Measurements from ENCODE around the gene COPS3. TPM values are rescaled to one million over a fixed set of nuclear protein-coding genes. Genes with fewer than 3 reads are reported as not detected.

Gene COPS3
- total and polyA plus RNA-seq, 7 donors, result 99.8 to 164 (median 140) TPM

DNA sequence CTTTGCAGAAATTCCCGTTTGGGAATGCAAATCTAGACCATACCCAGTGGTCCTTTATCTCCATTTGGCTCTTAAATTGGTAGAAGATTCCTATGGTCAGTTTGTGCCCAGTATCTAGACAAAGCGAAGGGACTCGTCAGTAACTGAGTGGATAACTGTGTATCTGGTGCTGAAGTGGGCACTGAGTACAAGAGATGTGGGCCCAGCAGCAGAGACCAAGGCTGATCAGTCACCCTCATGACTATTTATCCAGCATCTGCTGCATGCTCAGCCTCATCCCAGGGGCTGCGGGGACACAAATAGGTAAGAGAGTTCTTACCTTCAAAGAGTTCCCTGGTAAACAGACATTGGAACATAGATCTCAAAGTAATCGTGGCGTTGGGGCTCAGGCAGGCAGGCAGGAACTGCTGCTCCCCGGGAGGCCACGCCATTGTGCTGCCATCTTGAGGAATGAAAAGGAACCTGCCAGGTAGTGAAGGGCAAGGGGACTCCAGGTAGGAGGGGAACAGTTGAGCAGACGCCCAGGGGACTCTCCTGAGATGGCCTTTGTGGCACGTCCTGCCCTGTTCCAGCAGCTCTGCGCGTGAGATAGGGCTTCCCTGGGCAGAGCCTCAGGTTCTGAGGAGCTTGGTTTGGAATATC lies 32.4 kb upstream of the COPS3 start:
- peaks cover 0 to 15% of the 10 kb centered on the region in 2 donors for H3K36me3 ChIP-seq (ENCODE audit: insufficient read depth in 1 of 2, low read depth in 1 of 2)
- H3K27ac ChIP-seq, result no peak overlapping the region
- H3K4me1 ChIP-seq, result no peaks in the 10 kb centered on the region
- intact Hi-C loops (cut with DNase I), result loop anchor here in 1 of 2 donors (5.0 kb wide), 1 partner anchor 311 kb away; no protein-coding TSS in a partner anchor
- whole genome bisulfite sequencing, 3 donors, result 69 to 76% (median 69%) methylated on average over 12 of the region's 12 CpGs
- ATAC-seq, result peak; percentile 44 to 74 (median 67)
- peak; percentile 44 for TF ChIP-seq CTCF (IDR thresholded peaks at IDR 0.05)
- no peaks in the 10 kb centered on the region for H3K9me3 ChIP-seq
- H3K4me3 ChIP-seq, result no peak overlapping the region
- DNase-seq, result peak in 1 of 2 donors; percentile 64
- H3K27me3 ChIP-seq (ENCODE audit: insufficient read depth in 3 of 3, low read length in 2 of 3), result no peaks in the 10 kb centered on the region

- no peak for DNase-seq
- Histone ChIP-seq H3K9me3 (no peaks in the 10 kb centered on the region), H3K4me1 (no peaks in the 10 kb centered on the region), H3K27ac (no peak overlapping the region), H3K4me3 (no peak overlapping the region), H3K36me3 (ENCODE audit: insufficient read depth in 1 of 2, low read depth in 1 of 2) (peaks cover 0 to 12% of the 10 kb centered on the region in 2 donors), H3K27me3 (ENCODE audit: insufficient read depth in 3 of 3, low read length in 2 of 3) (no peaks in the 10 kb centered on the region)
- no peak for ATAC-seq
- TF ChIP-seq CTCF (IDR thresholded peaks at IDR 0.05), result no peak
- intact Hi-C loops (cut with DNase I), result no loop called here
- WGBS, 3 donors, result 89 to 100% (median 95%) methylated on average over 1 of the region's 1 CpG
Measured at GRCh38 chr17:17309356-17309755, 28.3 kb upstream of the COPS3 start.

DNA sequence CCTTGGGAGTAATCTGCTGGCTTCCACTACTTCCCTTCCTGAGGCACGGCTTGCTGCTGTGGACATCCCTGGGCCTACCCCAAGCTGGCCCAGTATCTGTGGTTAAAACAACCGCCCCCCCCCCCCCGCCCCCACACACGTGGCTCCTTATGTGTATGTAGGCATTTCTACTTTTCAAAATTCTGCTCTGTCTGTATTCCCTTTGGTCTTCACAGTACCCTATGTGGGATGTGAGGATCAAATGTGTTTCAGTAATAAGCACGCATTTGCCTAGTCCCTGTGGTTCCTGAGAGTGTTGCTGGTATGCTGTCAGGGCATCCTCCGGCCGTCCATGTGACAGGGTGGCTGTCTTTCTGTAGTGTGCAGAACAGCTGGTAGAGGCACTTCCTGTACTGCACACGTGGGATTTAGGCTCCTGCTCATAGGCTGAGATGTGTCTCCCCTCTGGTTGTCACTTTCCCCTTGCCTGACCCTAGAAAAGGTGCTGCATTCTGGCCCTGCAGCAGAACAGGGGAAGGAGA lies 24.3 kb upstream of the COPS3 start:
- 48 to 66% (median 51%) methylated on average over 8 of the region's 8 CpGs for WGBS, 3 donors
- DNase-seq, result no peak
- peaks cover 0 to 12% of the 10 kb centered on the region in 2 donors for H3K36me3 ChIP-seq (ENCODE audit: insufficient read depth in 1 of 2, low read depth in 1 of 2)
- no peak overlapping the region for H3K27ac ChIP-seq
- peaks cover 0 to 2% (median 0%) of the 10 kb centered on the region in 3 donors for H3K27me3 ChIP-seq (ENCODE audit: insufficient read depth in 3 of 3, low read length in 2 of 3)
- intact Hi-C loops (cut with DNase I), result no loop called here
- H3K4me3 ChIP-seq, result no peak overlapping the region
- H3K9me3 ChIP-seq, result no peaks in the 10 kb centered on the region
- no peak for TF ChIP-seq CTCF (IDR thresholded peaks at IDR 0.05)
- peaks cover 3% of the 10 kb centered on the region for H3K4me1 ChIP-seq
- no peak for ATAC-seq

DNA sequence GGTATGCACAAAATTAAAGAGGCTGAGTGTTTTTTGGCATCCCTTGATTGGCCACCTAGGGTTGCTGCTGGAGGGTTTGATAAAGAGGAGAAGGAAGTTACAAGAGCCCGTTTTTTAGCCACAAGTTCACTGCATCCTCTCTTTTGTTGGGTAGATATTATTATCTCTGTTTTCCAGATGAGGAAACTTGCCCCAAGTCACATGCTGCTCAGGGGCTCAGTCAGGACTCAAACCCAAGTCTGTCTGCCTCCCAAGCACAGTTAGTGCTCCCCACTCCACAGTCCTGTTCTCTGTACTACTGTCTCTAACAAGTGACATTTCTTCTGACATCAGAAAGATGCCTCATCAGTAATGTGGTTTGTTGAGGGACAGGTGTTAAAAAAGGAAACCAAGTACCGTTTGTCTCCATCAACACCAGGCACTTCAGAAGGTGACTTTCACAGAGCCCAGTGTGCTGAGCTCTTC lies 23.5 kb upstream of the COPS3 start:
- DNase-seq, result no peak
- Histone ChIP-seq H3K27me3 (ENCODE audit: insufficient read depth in 3 of 3, low read length in 2 of 3) (peaks cover 0 to 2% (median 0%) of the 10 kb centered on the region in 3 donors), H3K4me3 (no peak overlapping the region), H3K4me1 (peaks cover 3% of the 10 kb centered on the region), H3K9me3 (no peaks in the 10 kb centered on the region), H3K27ac (no peak overlapping the region), H3K36me3 (ENCODE audit: insufficient read depth in 1 of 2, low read depth in 1 of 2) (peaks cover 0 to 12% of the 10 kb centered on the region in 2 donors)
- intact Hi-C loops (cut with DNase I), result no loop called here
- whole genome bisulfite sequencing, 3 donors, result 64 to 73% (median 72%) methylated on average over 2 of the region's 2 CpGs
- ATAC-seq, result no peak
- TF ChIP-seq CTCF (IDR thresholded peaks at IDR 0.05), result no peak

All from psoas muscle (tissue), 8 donors.